Body of pancreas (tissue), 4 donors: Measurements from ENCODE around the gene AADACL3. TPM values are rescaled to one million over a fixed set of nuclear protein-coding genes. Genes with fewer than 3 reads are reported as not detected.

ENCODE experiments used
- ATAC-seq: fragments of 150-250 bp; one replicate; pipeline ENCODE4 v1.9.1; 2016
- DNase-seq, 4 donors: peaks; one replicate each; pipeline ENCODE4 v3.0.0-alpha.2; 2019
- H3K27ac ChIP-seq, 4 donors: fragments of 200-600 bp; sonication (generic); 1 replicate in 3 of 4; 2 replicates in 1 of 4; pipeline versions ENCODE4 v1.5.1 to v1.6.1; 2016 to 2019; ENCODE audit warnings: mild to moderate bottlenecking in 1 of 4, mixed read lengths in 1 of 4, moderate library complexity in 1 of 4
- H3K27me3 ChIP-seq, 2 donors: fragments of 200-600 bp; sonication (generic); one replicate each; pipeline ENCODE4 v1.6.0; 2016; ENCODE audit warnings: mild to moderate bottlenecking in 1 of 2
- H3K36me3 ChIP-seq, 2 donors: fragments of 200-600 bp; sonication (generic); replicated peaks in 1 of 2; 2 replicates each; pipeline ENCODE4 v1.5.1; 2016; ENCODE audit warnings: low read depth in 2 of 2; ENCODE audit not compliant: insufficient read depth in 1 of 2
- H3K4me1 ChIP-seq: fragments of 200-600 bp; sonication (generic); one replicate; pipeline ENCODE4 v1.6.0; 2016
- H3K4me3 ChIP-seq, 2 donors: fragments of 200-600 bp; sonication (generic); 1 replicate in 1 of 2; 2 replicates in 1 of 2; pipeline ENCODE4 v1.5.1; 2016 to 2019
- H3K9me3 ChIP-seq, 3 donors: fragments of 200-600 bp; sonication (generic); 1 replicate in 2 of 3; 2 replicates in 1 of 3; pipeline ENCODE4 v1.5.1; 2016
- POLR2A ChIP-seq, 3 donors: fragments of 450-650 bp; IDR thresholded peaks; one replicate each; pipeline ENCODE4 v1.6.1; 2016; ENCODE audit warnings: antibody characterized with exemption in 3 of 3, mild to moderate bottlenecking in 2 of 3
- WGBS, 2 donors: methylation state at CpG; one replicate each; pipeline ENCODE4 v1.1.5; 2017; 5-methylcytosine and 5-hydroxymethylcytosine counted together
- intact Hi-C: fragments of 100-400 bp; cut with DNase I; formaldehyde crosslinking; loops from one replicate; pipeline ENCODE4 v1.15.1; 2023
- total RNA-seq, 2 donors: library from RNA; depleted of rRNA; stranded (reverse); fragments of >200 nt; gene quantifications; one replicate each; pipeline ENCODE4 v1.1.0, GENCODE V29; 2016
- TF ChIP-seq, protein P1 (sequence below), 7 experiments: fragments of 450-650 bp in 4 of 7; fragments of 200-600 bp in 3 of 7; sonication (generic) in 3 of 7; IDR thresholded peaks; one replicate each; pipeline ENCODE4 v1.5.1; 2016 to 2019; ENCODE audit warnings: antibody characterized with exemption in 7 of 7

Gene AADACL3
- total RNA-seq, 2 donors from 2014 or later, result not detected

DNA sequence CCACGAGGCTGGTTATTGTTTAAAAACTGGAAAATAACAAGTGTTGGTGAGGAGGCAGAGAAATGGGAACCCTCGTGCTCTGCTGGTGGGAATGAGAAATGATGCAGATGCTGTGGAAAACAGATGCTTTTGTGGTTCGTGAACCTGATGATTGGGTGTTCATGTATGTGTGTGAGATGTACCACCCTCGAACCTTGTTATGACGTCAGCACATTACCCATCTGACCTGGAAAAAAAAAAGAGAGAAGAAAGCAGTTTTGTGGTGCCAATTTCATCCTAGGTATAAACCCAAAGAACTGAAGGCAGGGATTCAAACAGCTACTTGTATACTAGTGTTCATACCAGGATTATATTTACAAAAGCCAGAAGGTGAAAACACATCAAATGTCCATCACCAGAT lies 23.7 kb downstream of the AADACL3 start:
- no peak for TF ChIP-seq POLR2A (IDR thresholded peaks at IDR 0.05)
- TF ChIP-seq, protein P1, sequence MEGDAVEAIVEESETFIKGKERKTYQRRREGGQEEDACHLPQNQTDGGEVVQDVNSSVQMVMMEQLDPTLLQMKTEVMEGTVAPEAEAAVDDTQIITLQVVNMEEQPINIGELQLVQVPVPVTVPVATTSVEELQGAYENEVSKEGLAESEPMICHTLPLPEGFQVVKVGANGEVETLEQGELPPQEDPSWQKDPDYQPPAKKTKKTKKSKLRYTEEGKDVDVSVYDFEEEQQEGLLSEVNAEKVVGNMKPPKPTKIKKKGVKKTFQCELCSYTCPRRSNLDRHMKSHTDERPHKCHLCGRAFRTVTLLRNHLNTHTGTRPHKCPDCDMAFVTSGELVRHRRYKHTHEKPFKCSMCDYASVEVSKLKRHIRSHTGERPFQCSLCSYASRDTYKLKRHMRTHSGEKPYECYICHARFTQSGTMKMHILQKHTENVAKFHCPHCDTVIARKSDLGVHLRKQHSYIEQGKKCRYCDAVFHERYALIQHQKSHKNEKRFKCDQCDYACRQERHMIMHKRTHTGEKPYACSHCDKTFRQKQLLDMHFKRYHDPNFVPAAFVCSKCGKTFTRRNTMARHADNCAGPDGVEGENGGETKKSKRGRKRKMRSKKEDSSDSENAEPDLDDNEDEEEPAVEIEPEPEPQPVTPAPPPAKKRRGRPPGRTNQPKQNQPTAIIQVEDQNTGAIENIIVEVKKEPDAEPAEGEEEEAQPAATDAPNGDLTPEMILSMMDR (IDR thresholded peaks at IDR 0.05), result no peak
- 47 to 58% methylated on average over 5 of the region's 5 CpGs for WGBS, 2 donors

GRCh38 chr1:12741946-12742345 lies 26.0 kb downstream of the AADACL3 start:
- intact Hi-C loops, result no loop called here
- 83 to 92% methylated on average over 3 of the region's 3 CpGs for WGBS, 2 donors
- no peak overlapping the region for H3K27ac ChIP-seq

More for the DNA sequence above, 23.7 kb downstream of the AADACL3 start:
- H3K4me1 ChIP-seq, result no peaks in the 10 kb centered on the region
- ATAC-seq (no peak), DNase-seq (no peak)
- no peak overlapping the region for H3K4me3 ChIP-seq
- no peaks in the 10 kb centered on the region for H3K27me3 ChIP-seq
- intact Hi-C loops, result no loop called here
- H3K9me3 ChIP-seq, result peaks cover 0 to 7% (median 0%) of the 10 kb centered on the region in 3 donors
- no peak overlapping the region for H3K27ac ChIP-seq
- H3K36me3 ChIP-seq, result no peaks in the 10 kb centered on the region

GRCh38 chr1:12745126-12745991 lies 29.4 kb downstream of the AADACL3 start:
- TF ChIP-seq, protein P1 (IDR thresholded peaks at IDR 0.05), result no peak
- no peak for TF ChIP-seq POLR2A (IDR thresholded peaks at IDR 0.05)
- no peaks in the 10 kb centered on the region for H3K4me1 ChIP-seq
- H3K9me3 ChIP-seq, result peaks cover 0 to 12% (median 0%) of the 10 kb centered on the region in 3 donors
- no peaks in the 10 kb centered on the region for H3K36me3 ChIP-seq
- no peak overlapping the region for H3K4me3 ChIP-seq
- DNase-seq (no peak), ATAC-seq (no peak)
- H3K27ac ChIP-seq, result no peak overlapping the region
- no peaks in the 10 kb centered on the region for H3K27me3 ChIP-seq
- intact Hi-C loops, result no loop called here
- WGBS, 2 donors, result 51 to 58% methylated on average over 3 of the region's 3 CpGs

More at GRCh38 chr1:12741946-12742345, 26.0 kb downstream of the AADACL3 start:
- Histone ChIP-seq H3K9me3 (peaks cover 0 to 2% (median 0%) of the 10 kb centered on the region in 3 donors), H3K4me3 (no peak overlapping the region), H3K27me3 (no peaks in the 10 kb centered on the region), H3K36me3 (no peaks in the 10 kb centered on the region), H3K4me1 (no peaks in the 10 kb centered on the region)
- DNase-seq (no peak), ATAC-seq (no peak)
- TF ChIP-seq, protein P1 (IDR thresholded peaks at IDR 0.05), result no peak
- no peak for TF ChIP-seq POLR2A (IDR thresholded peaks at IDR 0.05)

DNA sequence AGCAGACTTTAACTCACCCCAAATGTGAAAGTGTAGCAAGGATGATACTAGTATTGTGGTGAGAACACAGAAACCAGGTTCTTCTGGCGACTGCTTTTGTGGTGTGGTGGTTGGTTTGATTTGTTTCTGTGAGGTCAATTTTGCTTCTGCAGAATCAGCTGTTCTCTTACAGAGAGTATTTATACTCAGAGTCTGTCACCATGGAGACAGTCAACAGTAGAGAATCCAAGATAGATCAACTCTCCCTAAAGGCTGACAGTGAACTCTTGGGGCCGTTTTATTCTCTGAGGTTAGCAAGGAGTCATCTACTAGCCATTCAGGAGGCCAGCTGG lies 30.0 kb downstream of the AADACL3 start, which contains the start of gene CFAP107:
TSS of gene CFAP107 (plus strand) at position 209 of the 332 bp plus-strand sequence. CDS start 231 bp downstream, outside the sequence.
- Histone ChIP-seq H3K27me3 (no peaks in the 10 kb centered on the region), H3K9me3 (peaks cover 0 to 12% (median 0%) of the 10 kb centered on the region in 3 donors), H3K27ac (no peak within 1 kb of the TSS), H3K36me3 (no peaks in the 10 kb centered on the region), H3K4me1 (no peaks in the 10 kb centered on the region), H3K4me3 (no peak within 1 kb of the TSS)
- DNase-seq (no peak), ATAC-seq (no peak)
- 10 to 21% methylated on average over 2 of the region's 2 CpGs for WGBS, 2 donors
- intact Hi-C loops, result no loop called here
- TF ChIP-seq POLR2A (IDR thresholded peaks at IDR 0.05), result no peak
- TF ChIP-seq, protein P1 (IDR thresholded peaks at IDR 0.05), result no peak
